ENCODE results near the gene SLC37A1.
A peak's percentile ranks its signal among the peaks of the same experiment; 100 is the strongest.

The SLC37A1 gene

GRCh38 chr21:42496120-42496838 lies 17.4 kb upstream of the SLC37A1 start, which contains the start of gene RSPH1:
Gene RSPH1 (minus strand): TSS chr21:42496224. CDS start chr21:42496186, 38 bp downstream.
- Histone ChIP-seq H3K4me3 (ENCODE audit: insufficient read depth, low read length, poor library complexity, severe bottlenecking) (peak within 1 kb of the TSS; percentile 73), H3K9ac (ENCODE audit: low read length) (peak within 1 kb of the TSS; percentile 68), H3K4me2 (ENCODE audit: low read depth, low read length, poor library complexity, severe bottlenecking) (peak within 1 kb of the TSS; percentile 96), H3K79me2 (ENCODE audit: insufficient read depth, low read length) (no peaks in the 10 kb centered on the region), H4K20me1 (ENCODE audit: low read depth, low read length) (no peaks in the 10 kb centered on the region), H3K36me3 (ENCODE audit: low read length) (no peaks in the 10 kb centered on the region), H3K27me3 (ENCODE audit: low read length) (no peaks in the 10 kb centered on the region), H3K27ac (ENCODE audit: low read depth, low read length) (no peak within 1 kb of the TSS), H3K9me2 (replicated peaks; ENCODE audit: insufficient read depth, low read length) (no peaks in the 10 kb centered on the region), H2AFZ (ENCODE audit: low read depth, low read length, severe bottlenecking) (peak within 1 kb of the TSS; percentile 96), H3K9me3 (ENCODE audit: insufficient read depth, low read length) (no peaks in the 10 kb centered on the region), H3F3A (ENCODE audit: insufficient read depth) (no peaks in the 10 kb centered on the region)
- no peak for TF ChIP-seq CTCF (IDR thresholded peaks at IDR 0.05; ENCODE audit: insufficient read depth, low read length, poor library complexity, severe bottlenecking)
- no peak for TF ChIP-seq EZH2phosphoT487 (conservative IDR thresholded peaks at IDR 0.05; ENCODE audit: low read length)

GRCh38 chr21:42496839-42497202 lies 16.8 kb upstream of the SLC37A1 start:
- H3F3A ChIP-seq (ENCODE audit: insufficient read depth), result no peaks in the 10 kb centered on the region
- H3K79me2 ChIP-seq (ENCODE audit: insufficient read depth, low read length), result no peaks in the 10 kb centered on the region
- no peaks in the 10 kb centered on the region for H3K9me2 ChIP-seq (replicated peaks; ENCODE audit: insufficient read depth, low read length)
- H3K9ac ChIP-seq (ENCODE audit: low read length), result peak overlapping the region; percentile 68
- no peaks in the 10 kb centered on the region for H3K9me3 ChIP-seq (ENCODE audit: insufficient read depth, low read length)
- no peak overlapping the region for H3K27ac ChIP-seq (ENCODE audit: low read depth, low read length)
- no peaks in the 10 kb centered on the region for H4K20me1 ChIP-seq (ENCODE audit: low read depth, low read length)
- peak overlapping the region; percentile 73 for H3K4me3 ChIP-seq (ENCODE audit: insufficient read depth, low read length, poor library complexity, severe bottlenecking)
- no peaks in the 10 kb centered on the region for H3K27me3 ChIP-seq (ENCODE audit: low read length)
- no peaks in the 10 kb centered on the region for H3K36me3 ChIP-seq (ENCODE audit: low read length)
- H3K4me2 ChIP-seq (ENCODE audit: low read depth, low read length, poor library complexity, severe bottlenecking), result peak overlapping the region; percentile 96
- peak overlapping the region; percentile 96 for H2AFZ ChIP-seq (ENCODE audit: low read depth, low read length, severe bottlenecking)
- no peak for TF ChIP-seq EZH2phosphoT487 (conservative IDR thresholded peaks at IDR 0.05; ENCODE audit: low read length)
- no peak for TF ChIP-seq CTCF (IDR thresholded peaks at IDR 0.05; ENCODE audit: insufficient read depth, low read length, poor library complexity, severe bottlenecking)

GRCh38 chr21:42498012-42498411 lies 15.6 kb upstream of the SLC37A1 start:
- Histone ChIP-seq H4K20me1 (ENCODE audit: low read depth, low read length) (no peaks in the 10 kb centered on the region), H3F3A (ENCODE audit: insufficient read depth) (no peaks in the 10 kb centered on the region), H3K9me2 (replicated peaks; ENCODE audit: insufficient read depth, low read length) (no peaks in the 10 kb centered on the region), H3K79me2 (ENCODE audit: insufficient read depth, low read length) (no peaks in the 10 kb centered on the region), H3K9ac (ENCODE audit: low read length) (no peak overlapping the region), H3K27me3 (ENCODE audit: low read length) (no peaks in the 10 kb centered on the region), H2AFZ (ENCODE audit: low read depth, low read length, severe bottlenecking) (no peak overlapping the region), H3K4me3 (ENCODE audit: insufficient read depth, low read length, poor library complexity, severe bottlenecking) (no peak overlapping the region), H3K27ac (ENCODE audit: low read depth, low read length) (no peak overlapping the region), H3K4me2 (ENCODE audit: low read depth, low read length, poor library complexity, severe bottlenecking) (no peak overlapping the region), H3K9me3 (ENCODE audit: insufficient read depth, low read length) (no peaks in the 10 kb centered on the region), H3K36me3 (ENCODE audit: low read length) (no peaks in the 10 kb centered on the region)
- TF ChIP-seq EZH2phosphoT487 (conservative IDR thresholded peaks at IDR 0.05; ENCODE audit: low read length) (no peak), CTCF (IDR thresholded peaks at IDR 0.05; ENCODE audit: insufficient read depth, low read length, poor library complexity, severe bottlenecking) (no peak)
